GM12878 (cell line): ENCODE results near the gene RFX3. TPM values are rescaled to one million over a fixed set of nuclear protein-coding genes. Genes with fewer than 3 reads are reported as not detected.

Source experiments
- ATAC-seq: fragments of 200-7000 bp; cut with Tn5 transposase; 3 replicates; pipeline ENCODE4 v1.9.1; 2020; ENCODE audit warnings: mild to moderate bottlenecking, moderate library complexity
- BruUV-seq: library from RNA; stranded (reverse); fragments of 400-500 nt; replicated peaks from 2 replicates; lab custom pipeline; 2021; lab: Mats Ljungman, UMichigan
- CTCF ChIA-PET: fragments of 300-600 bp; sonication (Branson Sonifier 250); formaldehyde crosslinking; extraction: SDS; loops from one replicate; lab custom pipeline; 2021; ENCODE audit warnings: inconsistent platforms; lab: Yijun Ruan, JAX
- POLR2A ChIA-PET: fragments of 350-600 bp; formaldehyde crosslinking; extraction: SDS; loops from one replicate; lab custom pipeline; 2021; ENCODE audit warnings: inconsistent platforms; lab: Charles Lee
- RAD21 ChIA-PET: fragments of 300-600 bp; sonication (Branson Sonifier 250); formaldehyde crosslinking; loops from one replicate; lab custom pipeline; 2023; ENCODE audit warnings: antibody characterized with exemption; ENCODE audit not compliant: unreplicated experiment; lab: Charles Lee
- SMC1A ChIA-PET: fragments of 300-600 bp; sonication (Branson Sonifier 250); formaldehyde crosslinking; loops from one replicate; lab custom pipeline; 2023; ENCODE audit not compliant: unreplicated experiment, uncharacterized antibody; lab: Charles Lee
- DNase-seq: peaks from one replicate; pipeline ENCODE4 v3.0.0-alpha.2; 2011; ENCODE audit warnings: low read depth, low spot score
- FAIRE-seq: peaks from 3 replicates; lab custom pipeline; 2011; peaks lifted over from hg19 to GRCh38; lab: Jason Lieb, UNC
- H2AFZ ChIP-seq: 2 replicates; pipeline ENCODE4 v1.6.0; 2011; ENCODE audit warnings: low read depth, low read length, control low read depth; ENCODE audit not compliant: control insufficient read depth
- H3K27ac ChIP-seq: 2 replicates; pipeline ENCODE4 v1.5.1; 2011; ENCODE audit warnings: control low read depth; ENCODE audit not compliant: control insufficient read depth, insufficient read depth
- H3K27me3 ChIP-seq, 2 experiments: replicated peaks in 1 of 2; 2 replicates each; pipeline versions ENCODE4 v1.6.0 to v1.6.1; 2011; ENCODE audit warnings: low read length in 1 of 2; ENCODE audit not compliant: control insufficient read depth in 2 of 2, insufficient read depth in 2 of 2
- H3K36me3 ChIP-seq, 2 experiments: 2 replicates each; pipeline ENCODE4 v1.5.1; 2011; ENCODE audit warnings: low read length in 1 of 2; ENCODE audit not compliant: control insufficient read depth in 2 of 2, insufficient read depth in 2 of 2
- H3K4me1 ChIP-seq: 2 replicates; pipeline ENCODE4 v1.6.1; 2011; ENCODE audit warnings: mild to moderate bottlenecking, low read length, moderate library complexity, mixed read lengths; ENCODE audit not compliant: control insufficient read depth, insufficient read depth
- H3K4me2 ChIP-seq: 2 replicates; pipeline ENCODE4 v1.6.0; 2011; ENCODE audit warnings: control low read depth; ENCODE audit not compliant: control insufficient read depth, insufficient read depth
- H3K4me3 ChIP-seq: fragments of 200-600 bp; sonication (generic); 2 replicates; pipeline ENCODE4 v1.5.1; 2016
- H3K79me2 ChIP-seq: 2 replicates; pipeline ENCODE4 v1.6.0; 2011; ENCODE audit warnings: low read length; ENCODE audit not compliant: control insufficient read depth, insufficient read depth
- H3K9ac ChIP-seq: 2 replicates; pipeline ENCODE4 v1.8.0; 2011; ENCODE audit warnings: low read length, control low read depth, mixed read lengths; ENCODE audit not compliant: control insufficient read depth, insufficient read depth
- H3K9me3 ChIP-seq: replicated peaks from 3 replicates; pipeline ENCODE4 v1.5.1; 2011; ENCODE audit warnings: mild to moderate bottlenecking, low read length; ENCODE audit not compliant: control insufficient read depth, insufficient read depth
- H4K20me1 ChIP-seq: 2 replicates; pipeline ENCODE4 v1.6.0; 2011; ENCODE audit not compliant: control insufficient read depth, insufficient read depth
- BRCA1 ChIP-seq: IDR thresholded peaks from 2 replicates; pipeline ENCODE4 v1.6.1; 2011; ENCODE audit warnings: low read depth, low read length, improper control_type of control experiment
- CBX3 ChIP-seq: fragments of 200-600 bp; sonication (generic); IDR thresholded peaks from 2 replicates; pipeline ENCODE4 v1.6.1; 2016; ENCODE audit warnings: low read depth, borderline replicate concordance
- ETV6 ChIP-seq, 2 experiments: fragments of 450-650 bp in 1 of 2; IDR thresholded peaks in 1 of 2; conservative IDR thresholded peaks in 1 of 2; 2 replicates each; pipeline ENCODE4 v1.6.1; 2014; ENCODE audit warnings: antibody characterized with exemption in 1 of 2, borderline replicate concordance in 1 of 2, low read depth in 1 of 2, mild to moderate bottlenecking in 1 of 2, moderate library complexity in 1 of 2
- MTA2 ChIP-seq: fragments of 450-650 bp; IDR thresholded peaks from 2 replicates; pipeline ENCODE4 v1.6.1; 2016; ENCODE audit warnings: low read depth, mild to moderate bottlenecking, moderate library complexity
- NBN ChIP-seq: fragments of 450-650 bp; IDR thresholded peaks from 2 replicates; pipeline ENCODE4 v1.6.1; 2016
- NFYB ChIP-seq: IDR thresholded peaks from 2 replicates; pipeline ENCODE4 v1.6.1; 2011; ENCODE audit warnings: low read depth, mild to moderate bottlenecking, low read length, improper control_type of control experiment, moderate library complexity; ENCODE audit not compliant: insufficient read depth
- RELA ChIP-seq: fragments of 450-650 bp; IDR thresholded peaks from 2 replicates; pipeline ENCODE4 v1.8.0; 2014; ENCODE audit warnings: borderline replicate concordance; ENCODE audit not compliant: partially characterized antibody
- WGBS: methylation state at CpG from one replicate; pipeline ENCODE4 v1.1.6; 2016; ENCODE audit warnings: low lambda C conversion rate; ENCODE audit not compliant: insufficient replicate concordance, insufficient coverage; ENCODE audit errors: missing lambda C conversion rate; 5-methylcytosine and 5-hydroxymethylcytosine counted together
- in situ Hi-C: fragments of 300-500 bp; cut with MboI; formaldehyde crosslinking; loops from 9 replicates; pipeline ENCODE4 v1.14.3; 2018; ENCODE audit warnings: mixed read lengths
- intact Hi-C: fragments of 100-400 bp; cut with micrococcal nuclease; formaldehyde crosslinking; loops from one replicate; pipeline ENCODE4 v1.14.2; 2022; ENCODE audit not compliant: unreplicated experiment
- polyA plus RNA-seq, 11 experiments: library from polyadenylated mRNA; depleted of rRNA in 4 of 11; unstranded in 6 of 11; stranded (reverse) in 5 of 11; fragments of >200 nt; fragmentation: Nextera tagmentation in 4 of 11; fragmentation: Illumina TruSeq in 1 of 11; extraction: Ambion mirVana in 4 of 11; extraction: Trizol in 1 of 11; gene quantifications; 1 replicate in 1 of 11; 2 replicates in 10 of 11; pipeline versions ENCODE4 v1.2.1 to v1.2.3, GENCODE V29; 2011 to 2016; ENCODE audit warnings: inconsistent platforms in 2 of 11, missing spikeins in 2 of 11, low read depth in 1 of 11
- total RNA-seq, 4 experiments: library from RNA; depleted of rRNA in 3 of 4; stranded (reverse); fragments of >200 nt in 3 of 4; fragmentation: Illumina TruSeq in 1 of 4; extraction: Trizol in 1 of 4; gene quantifications; 2 replicates each; pipeline versions ENCODE4 v1.2.1 to v1.2.3, GENCODE V29; 2013 to 2021
- TF ChIP-seq, protein P1 (sequence below): IDR thresholded peaks from 2 replicates; pipeline ENCODE4 v1.6.1; 2011; ENCODE audit warnings: mild to moderate bottlenecking, low read depth, low read length, moderate library complexity; ENCODE audit not compliant: insufficient replicate concordance

Gene RFX3
- total and polyA plus RNA-seq, 10 of the 15 experiments (the other 5 are each of a cell fraction or from before 2014, with no cell fraction given), result 1.2 to 26.4 (median 6.7) TPM

GRCh38 chr9:3215658-3216057 is 310.1 kb downstream of the RFX3 start (continued):
- TF ChIP-seq RELA (no peak), ETV6 (conservative IDR thresholded peaks at IDR 0.05 in 1 of 2, IDR thresholded peaks at IDR 0.05 in 1 of 2; ENCODE audit: borderline replicate concordance in 1 of 2, low read depth in 1 of 2) (no peak), NBN (no peak), BRCA1 (no peak), NFYB (no peak), MTA2 (no peak)

DNA sequence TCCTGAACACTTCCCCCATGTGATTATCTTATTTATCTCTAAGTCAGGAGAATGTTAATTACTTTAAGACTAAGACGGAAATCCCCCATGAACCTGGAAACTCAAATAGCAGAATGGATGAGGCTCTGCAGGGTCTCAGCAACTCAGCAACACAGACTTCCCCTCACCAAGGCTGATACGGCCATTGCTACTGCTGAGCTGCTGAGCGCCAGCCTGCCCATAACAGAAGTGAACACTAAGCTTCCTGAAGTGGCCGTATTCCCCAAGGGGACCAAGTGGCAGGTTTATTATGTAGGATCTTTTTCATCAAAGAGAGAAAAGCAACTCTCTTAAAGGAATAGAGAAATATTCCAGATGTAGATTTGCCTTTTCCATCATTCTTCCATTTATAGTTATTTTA is 311.1 kb downstream of the RFX3 start:
- no peaks in the 10 kb centered on the region for H3K9me3 ChIP-seq
- POLR2A ChIA-PET, result no interaction called here
- SMC1A ChIA-PET, result interaction anchor here (1.0 kb wide), 1 partner anchor 11 kb away, joined by 4 read pairs; no protein-coding TSS in a partner anchor
- intact Hi-C loops, result no loop called here
- CTCF ChIA-PET, result interaction anchor here (0.7 to 1.2 kb wide), 2 partner anchors 26 to 227 kb away, joined by 3 read pairs; no protein-coding TSS in a partner anchor
- ATAC-seq, result no peak; the same call in 2 of the 3 replicates
- TF ChIP-seq, protein P1, sequence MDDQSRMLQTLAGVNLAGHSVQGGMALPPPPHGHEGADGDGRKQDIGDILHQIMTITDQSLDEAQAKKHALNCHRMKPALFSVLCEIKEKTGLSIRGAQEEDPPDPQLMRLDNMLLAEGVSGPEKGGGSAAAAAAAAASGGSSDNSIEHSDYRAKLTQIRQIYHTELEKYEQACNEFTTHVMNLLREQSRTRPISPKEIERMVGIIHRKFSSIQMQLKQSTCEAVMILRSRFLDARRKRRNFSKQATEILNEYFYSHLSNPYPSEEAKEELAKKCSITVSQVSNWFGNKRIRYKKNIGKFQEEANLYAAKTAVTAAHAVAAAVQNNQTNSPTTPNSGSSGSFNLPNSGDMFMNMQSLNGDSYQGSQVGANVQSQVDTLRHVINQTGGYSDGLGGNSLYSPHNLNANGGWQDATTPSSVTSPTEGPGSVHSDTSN, result no peak
- no peak for TF ChIP-seq CBX3
- TF ChIP-seq, all 136 proteins: peak for 0
- Histone ChIP-seq H3K4me3 (no peak overlapping the region), H2AFZ (no peak overlapping the region), H3K79me2 (no peaks in the 10 kb centered on the region), H3K4me1 (no peaks in the 10 kb centered on the region), H3K36me3 (no peaks in the 10 kb centered on the region), H3K27ac (no peak overlapping the region), H3K27me3 (no peaks in the 10 kb centered on the region; a peak in 1 of 4 replicates), H4K20me1 (no peaks in the 10 kb centered on the region), H3K9ac (no peak overlapping the region), H3K4me2 (no peak overlapping the region)
- in situ Hi-C loops, result no loop called here
- no peak for FAIRE-seq
- DNase-seq, result no peak
- BruUV-seq, result no TSS peak
- RAD21 ChIA-PET, result no interaction called here
- WGBS, result 57% methylated on average over 4 of the region's 4 CpGs
